Esophagus muscularis mucosa (tissue), 3 donors: Measurements from ENCODE around the gene ECM2.

ENCODE experiments used
- EP300 ChIP-seq: sonication (generic); formaldehyde crosslinking; IDR thresholded peaks from one replicate; pipeline ENCODE4 v1.6.1; 2017; ENCODE audit warnings: antibody characterized with exemption
- TF ChIP-seq, protein P1 (sequence below), 3 experiments: fragments of 200-600 bp in 2 of 3; fragments of 450-650 bp in 1 of 3; sonication (generic) in 2 of 3; IDR thresholded peaks; one replicate each; pipeline ENCODE4 v1.5.1; 2017 to 2019; ENCODE audit warnings: antibody characterized with exemption in 3 of 3, mild to moderate bottlenecking in 2 of 3, moderate library complexity in 1 of 3

DNA sequence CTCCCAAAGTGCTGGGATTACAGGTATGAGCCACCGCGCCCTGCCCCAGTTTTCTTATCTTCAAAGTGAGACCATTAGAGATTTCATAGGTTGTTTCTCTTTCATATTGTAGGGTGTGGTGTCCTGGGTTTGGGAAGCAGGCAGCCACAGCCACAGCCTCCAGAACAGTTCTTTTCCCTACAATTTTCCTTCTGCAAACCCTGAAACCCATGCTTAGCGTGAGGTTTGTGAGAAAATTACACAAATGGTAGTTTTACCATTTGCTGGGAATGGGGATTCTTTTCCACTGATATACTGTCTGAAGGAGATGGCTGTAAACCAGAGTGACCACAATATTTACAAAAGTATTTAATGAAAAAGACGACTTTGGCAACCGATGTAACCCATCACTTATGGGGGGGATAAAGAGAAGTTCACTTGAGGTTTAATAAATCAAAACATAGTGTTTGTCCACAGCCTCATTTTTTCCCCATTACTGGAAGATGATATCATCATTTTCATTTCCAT, 26.7 kb upstream of the ECM2 start:
- TF ChIP-seq, protein P1, sequence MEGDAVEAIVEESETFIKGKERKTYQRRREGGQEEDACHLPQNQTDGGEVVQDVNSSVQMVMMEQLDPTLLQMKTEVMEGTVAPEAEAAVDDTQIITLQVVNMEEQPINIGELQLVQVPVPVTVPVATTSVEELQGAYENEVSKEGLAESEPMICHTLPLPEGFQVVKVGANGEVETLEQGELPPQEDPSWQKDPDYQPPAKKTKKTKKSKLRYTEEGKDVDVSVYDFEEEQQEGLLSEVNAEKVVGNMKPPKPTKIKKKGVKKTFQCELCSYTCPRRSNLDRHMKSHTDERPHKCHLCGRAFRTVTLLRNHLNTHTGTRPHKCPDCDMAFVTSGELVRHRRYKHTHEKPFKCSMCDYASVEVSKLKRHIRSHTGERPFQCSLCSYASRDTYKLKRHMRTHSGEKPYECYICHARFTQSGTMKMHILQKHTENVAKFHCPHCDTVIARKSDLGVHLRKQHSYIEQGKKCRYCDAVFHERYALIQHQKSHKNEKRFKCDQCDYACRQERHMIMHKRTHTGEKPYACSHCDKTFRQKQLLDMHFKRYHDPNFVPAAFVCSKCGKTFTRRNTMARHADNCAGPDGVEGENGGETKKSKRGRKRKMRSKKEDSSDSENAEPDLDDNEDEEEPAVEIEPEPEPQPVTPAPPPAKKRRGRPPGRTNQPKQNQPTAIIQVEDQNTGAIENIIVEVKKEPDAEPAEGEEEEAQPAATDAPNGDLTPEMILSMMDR (IDR thresholded peaks at IDR 0.05): no peak
- TF ChIP-seq EP300: no peak
